Stomach (tissue), 4 donors: Measurements from ENCODE around the gene NBEAL2.

Source experiments
- CTCF ChIP-seq, 7 experiments: fragments of 450-650 bp in 4 of 7; fragments of 200-600 bp in 3 of 7; sonication (generic) in 3 of 7; IDR thresholded peaks; one replicate each; pipeline ENCODE4 v1.5.1; 2016 to 2019; ENCODE audit warnings: antibody characterized with exemption in 7 of 7, control low read depth in 2 of 7, mild to moderate bottlenecking in 1 of 7
- EP300 ChIP-seq: sonication (generic); formaldehyde crosslinking; IDR thresholded peaks from one replicate; pipeline ENCODE4 v1.6.1; 2017; ENCODE audit warnings: antibody characterized with exemption
- POLR2A ChIP-seq, 4 donors: fragments of 450-650 bp; IDR thresholded peaks; one replicate each; pipeline ENCODE4 v1.6.1; 2016; ENCODE audit warnings: antibody characterized with exemption in 4 of 4, control low read depth in 2 of 4, mild to moderate bottlenecking in 1 of 4, moderate library complexity in 1 of 4
- POLR2AphosphoS5 ChIP-seq, 3 donors: sonication (generic); formaldehyde crosslinking; IDR thresholded peaks; one replicate each; pipeline ENCODE4 v1.6.1; 2016; ENCODE audit warnings: antibody characterized with exemption in 3 of 3

DNA sequence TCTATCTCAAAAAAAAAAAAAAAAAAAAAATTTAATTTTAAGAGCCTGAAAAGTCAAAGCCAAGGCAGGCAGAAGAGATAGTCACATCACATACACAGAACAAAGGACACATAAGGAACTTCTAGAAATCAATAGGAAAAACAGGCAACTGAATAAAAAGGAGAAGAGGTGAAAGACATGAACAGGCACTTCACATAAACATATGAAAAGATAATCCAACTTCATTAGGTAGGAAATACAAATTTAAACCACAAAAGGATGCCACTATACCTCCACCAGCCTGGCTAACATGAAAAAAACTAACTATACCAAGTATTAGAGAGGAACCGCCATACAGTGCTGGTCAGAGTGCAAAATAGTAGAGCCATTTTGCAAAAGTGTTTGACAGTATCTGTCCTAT is 17.0 kb upstream of the NBEAL2 start:
- TF ChIP-seq CTCF (IDR thresholded peaks at IDR 0.05): no peak
- no peak for TF ChIP-seq POLR2A (IDR thresholded peaks at IDR 0.05)
- no peak for TF ChIP-seq EP300
- TF ChIP-seq POLR2AphosphoS5 (IDR thresholded peaks at IDR 0.05): no peak
